OCI-LY1 (cell line): ENCODE measurements around the gene LARP1B.

Experiments used
- H2AFZ ChIP-seq: fragments of 200-600 bp; sonication (generic), shearing (Covaris generic); 2 replicates; pipeline ENCODE4 v1.6.0; 2014; ENCODE audit warnings: antibody characterized with exemption, mild to moderate bottlenecking, low read length
- H3F3A ChIP-seq: fragments of 200-600 bp; sonication (generic), shearing (Covaris generic); 2 replicates; pipeline ENCODE4 v1.6.0; 2014; ENCODE audit warnings: mild to moderate bottlenecking, antibody characterized with exemption, low read length, moderate library complexity; ENCODE audit not compliant: insufficient read depth
- H3K27ac ChIP-seq: fragments of 200-600 bp; sonication (generic); 2 replicates; pipeline ENCODE4 v1.5.1; 2014; ENCODE audit warnings: low read length, mixed run types, mild to moderate bottlenecking, low read depth; ENCODE audit not compliant: poor library complexity, severe bottlenecking
- H3K27me3 ChIP-seq: fragments of 200-600 bp; sonication (generic); 2 replicates; pipeline ENCODE4 v1.6.0; 2014; ENCODE audit warnings: antibody characterized with exemption, mild to moderate bottlenecking, low read length, moderate library complexity; ENCODE audit not compliant: insufficient read depth
- H3K36me3 ChIP-seq: fragments of 200-600 bp; sonication (generic); 2 replicates; pipeline ENCODE4 v1.6.1; 2014; ENCODE audit warnings: mild to moderate bottlenecking, antibody characterized with exemption, low read length, moderate library complexity, mixed read lengths; ENCODE audit not compliant: insufficient read depth
- H3K4me1 ChIP-seq: fragments of 200-600 bp; sonication (generic); 2 replicates; pipeline ENCODE4 v1.5.1; 2014; ENCODE audit warnings: mild to moderate bottlenecking, low read length, moderate library complexity; ENCODE audit not compliant: insufficient read depth, severe bottlenecking
- H3K4me2 ChIP-seq: fragments of 200-600 bp; sonication (generic), shearing (Covaris generic); 2 replicates; pipeline ENCODE4 v1.6.1; 2014; ENCODE audit warnings: low read length
- H3K4me3 ChIP-seq: fragments of 200-600 bp; sonication (generic); 2 replicates; pipeline ENCODE4 v1.5.1; 2014; ENCODE audit warnings: low read length, low read depth, mild to moderate bottlenecking, mixed read lengths; ENCODE audit not compliant: poor library complexity, severe bottlenecking
- H3K79me2 ChIP-seq: fragments of 200-600 bp; shearing (Covaris generic); 2 replicates; pipeline ENCODE4 v1.6.1; 2016; ENCODE audit warnings: mixed run types, low read length, mixed read lengths; ENCODE audit not compliant: insufficient read depth
- H3K9ac ChIP-seq: fragments of 200-600 bp; sonication (generic), shearing (Covaris generic); 2 replicates; pipeline ENCODE4 v1.6.1; 2014; ENCODE audit warnings: mild to moderate bottlenecking, low read length, mixed read lengths
- H3K9me2 ChIP-seq: fragments of 200-600 bp; sonication (generic), shearing (Covaris generic); 2 replicates; pipeline ENCODE4 v1.6.1; 2014; ENCODE audit warnings: low read depth, mild to moderate bottlenecking, low read length, mixed read lengths
- H3K9me3 ChIP-seq: fragments of 200-600 bp; shearing (Covaris generic); 2 replicates; pipeline ENCODE4 v1.6.1; 2014; ENCODE audit warnings: low read length, mixed read lengths
- H4K20me1 ChIP-seq: fragments of 200-600 bp; sonication (generic), shearing (Covaris generic); 2 replicates; pipeline ENCODE4 v1.6.0; 2016; ENCODE audit warnings: mild to moderate bottlenecking, low read length; ENCODE audit not compliant: insufficient read depth
- EZH2 ChIP-seq: fragments of 200-600 bp; sonication (generic), shearing (Covaris generic); IDR thresholded peaks from 2 replicates; pipeline ENCODE4 v1.8.0; 2017; ENCODE audit warnings: borderline replicate concordance, mixed run types, mild to moderate bottlenecking, antibody characterized with exemption, low read length, moderate library complexity, mixed read lengths
- TF ChIP-seq, protein P1 (sequence below): fragments of 200-600 bp; sonication (generic), shearing (Covaris generic); IDR thresholded peaks from 2 replicates; pipeline ENCODE4 v1.5.1; 2017; ENCODE audit warnings: mild to moderate bottlenecking, antibody characterized with exemption, low read length, moderate library complexity, mixed read lengths

Gene LARP1B

GRCh38 chr4:128177498-128177897 lies 116.4 kb downstream of the LARP1B start:
- Histone ChIP-seq H3K4me1 (peaks cover 9% of the 10 kb centered on the region), H3K79me2 (no peaks in the 10 kb centered on the region), H3K9me2 (no peaks in the 10 kb centered on the region), H3K27me3 (no peaks in the 10 kb centered on the region), H3K4me3 (no peak overlapping the region), H3K27ac (no peak overlapping the region), H3K9me3 (no peaks in the 10 kb centered on the region), H3K4me2 (no peak overlapping the region), H3F3A (no peaks in the 10 kb centered on the region), H2AFZ (no peak overlapping the region), H3K36me3 (no peaks in the 10 kb centered on the region), H3K9ac (no peak overlapping the region), H4K20me1 (no peaks in the 10 kb centered on the region)
- TF ChIP-seq, protein P1, sequence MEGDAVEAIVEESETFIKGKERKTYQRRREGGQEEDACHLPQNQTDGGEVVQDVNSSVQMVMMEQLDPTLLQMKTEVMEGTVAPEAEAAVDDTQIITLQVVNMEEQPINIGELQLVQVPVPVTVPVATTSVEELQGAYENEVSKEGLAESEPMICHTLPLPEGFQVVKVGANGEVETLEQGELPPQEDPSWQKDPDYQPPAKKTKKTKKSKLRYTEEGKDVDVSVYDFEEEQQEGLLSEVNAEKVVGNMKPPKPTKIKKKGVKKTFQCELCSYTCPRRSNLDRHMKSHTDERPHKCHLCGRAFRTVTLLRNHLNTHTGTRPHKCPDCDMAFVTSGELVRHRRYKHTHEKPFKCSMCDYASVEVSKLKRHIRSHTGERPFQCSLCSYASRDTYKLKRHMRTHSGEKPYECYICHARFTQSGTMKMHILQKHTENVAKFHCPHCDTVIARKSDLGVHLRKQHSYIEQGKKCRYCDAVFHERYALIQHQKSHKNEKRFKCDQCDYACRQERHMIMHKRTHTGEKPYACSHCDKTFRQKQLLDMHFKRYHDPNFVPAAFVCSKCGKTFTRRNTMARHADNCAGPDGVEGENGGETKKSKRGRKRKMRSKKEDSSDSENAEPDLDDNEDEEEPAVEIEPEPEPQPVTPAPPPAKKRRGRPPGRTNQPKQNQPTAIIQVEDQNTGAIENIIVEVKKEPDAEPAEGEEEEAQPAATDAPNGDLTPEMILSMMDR, result no peak
- no peak for TF ChIP-seq EZH2

DNA sequence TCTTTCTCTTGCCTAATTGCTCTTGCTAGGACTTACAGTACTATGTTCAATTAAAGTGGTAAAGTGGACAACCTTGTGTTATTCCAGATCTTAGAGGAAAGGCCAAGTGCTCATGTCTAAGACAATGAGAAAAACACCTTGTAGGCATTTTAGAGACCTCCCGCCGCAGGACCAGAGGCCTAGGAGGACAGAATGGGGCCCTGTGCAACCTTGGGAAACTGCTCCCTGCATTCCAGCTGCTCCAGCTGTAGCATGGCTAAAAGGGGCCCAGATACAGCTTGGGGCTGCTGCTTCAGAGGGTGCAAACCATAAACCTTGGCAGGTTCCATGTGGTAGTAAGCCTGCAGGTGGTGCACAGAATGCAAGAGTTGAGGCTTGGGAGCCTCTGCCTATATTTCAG lies 125.5 kb downstream of the LARP1B start:
- H3K27ac ChIP-seq, result no peak overlapping the region
- no peak overlapping the region for H2AFZ ChIP-seq
- H3K4me3 ChIP-seq, result no peak overlapping the region
- H3K36me3 ChIP-seq, result no peaks in the 10 kb centered on the region
- H3K4me1 ChIP-seq, result peaks cover 3% of the 10 kb centered on the region
- H3K4me2 ChIP-seq, result no peak overlapping the region
- H3K27me3 ChIP-seq, result no peaks in the 10 kb centered on the region
- H3K9me3 ChIP-seq, result no peaks in the 10 kb centered on the region
- no peaks in the 10 kb centered on the region for H3K79me2 ChIP-seq
- no peaks in the 10 kb centered on the region for H3F3A ChIP-seq
- no peak for TF ChIP-seq EZH2
- TF ChIP-seq, protein P1, result no peak
- no peaks in the 10 kb centered on the region for H4K20me1 ChIP-seq
- H3K9ac ChIP-seq, result no peak overlapping the region
- no peaks in the 10 kb centered on the region for H3K9me2 ChIP-seq

DNA sequence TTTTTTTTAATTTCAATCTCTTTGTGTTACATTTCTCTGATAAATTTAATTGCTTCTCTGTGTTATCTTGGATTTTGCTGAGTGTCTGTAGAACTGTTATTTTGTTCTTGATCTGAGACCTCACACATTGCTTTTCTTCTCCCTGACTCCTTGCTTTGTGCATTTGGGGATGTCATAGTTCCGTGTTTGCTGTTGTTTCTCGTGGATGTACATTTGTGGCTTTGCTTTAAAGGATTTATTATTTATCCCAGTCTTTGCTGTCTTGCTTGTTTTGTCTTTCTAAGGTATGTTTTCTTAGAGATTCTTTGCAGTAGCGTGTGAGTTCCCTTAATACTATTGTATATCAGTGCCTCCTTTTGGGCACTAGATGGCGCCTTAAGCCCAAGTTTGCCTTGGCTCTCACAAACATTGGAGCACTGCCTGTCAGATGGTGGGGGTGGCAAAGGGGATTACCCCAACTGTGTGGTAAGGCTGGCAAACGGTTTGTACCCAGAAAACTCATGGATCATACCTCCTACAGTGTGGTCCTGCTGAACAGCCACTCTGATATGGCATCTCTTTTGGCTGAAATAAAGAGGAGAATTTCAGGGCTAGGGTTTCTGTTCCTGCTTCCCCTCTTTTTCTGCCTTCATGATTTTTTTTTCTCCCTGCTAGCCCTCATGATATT lies 130.1 kb downstream of the LARP1B start:
- Histone ChIP-seq H3F3A (no peaks in the 10 kb centered on the region), H3K4me2 (no peak overlapping the region), H3K79me2 (no peaks in the 10 kb centered on the region), H4K20me1 (no peaks in the 10 kb centered on the region), H2AFZ (no peak overlapping the region), H3K36me3 (no peaks in the 10 kb centered on the region), H3K4me1 (peaks cover 6% of the 10 kb centered on the region), H3K27ac (no peak overlapping the region), H3K9me3 (no peaks in the 10 kb centered on the region), H3K27me3 (no peaks in the 10 kb centered on the region), H3K9me2 (no peaks in the 10 kb centered on the region), H3K9ac (no peak overlapping the region), H3K4me3 (no peak overlapping the region)
- no peak for TF ChIP-seq EZH2
- TF ChIP-seq, protein P1, result peak; percentile 96
